ENCODE measurements around the gene CDKAL1. TPM values are rescaled to one million over a fixed set of nuclear protein-coding genes. Genes with fewer than 3 reads are reported as not detected.

The CDKAL1 gene
- total and polyA plus RNA-seq, 2 donors (not counting 3 experiments of a cell fraction or from before 2014, with no cell fraction given) = 6.1 to 20.5 TPM

GRCh38 chr6:20680697-20681165 is 146.5 kb downstream of the CDKAL1 start:
- ChIA-PET CTCF (interaction anchor here (1.0 to 1.5 kb wide), 4 partner anchors 9 to 908 kb away, joined by 3 to 4 read pairs (median 3); no protein-coding TSS in a partner anchor), POLR2A (no interaction called here)
- H3K36me3 ChIP-seq (ENCODE audit: control insufficient read depth in 2 of 2, extremely low read depth in 1 of 2, insufficient read depth in 2 of 2, low read length in 2 of 2) = no peaks in the 10 kb centered on the region
- H3K27me3 ChIP-seq (ENCODE audit: control insufficient read depth in 2 of 2, insufficient read depth in 2 of 2, low read length in 2 of 2) = no peaks in the 10 kb centered on the region
- H3K27ac ChIP-seq (ENCODE audit: insufficient read depth, low read depth, low read length) = no peak overlapping the region
- no TSS peak for BruUV-seq (replicated peaks)
- H4K20me1 ChIP-seq (replicated peaks; ENCODE audit: control insufficient read depth, extremely low read depth, insufficient read depth, low read length) = no peaks in the 10 kb centered on the region
- TF ChIP-seq JUN (IDR thresholded peaks at IDR 0.05; ENCODE audit: borderline replicate concordance, insufficient read depth, insufficient read length, low read depth) (no peak), MAX (IDR thresholded peaks at IDR 0.05; ENCODE audit: insufficient read depth, insufficient read length) (no peak)
- peaks cover 10% of the 10 kb centered on the region for H3K4me1 ChIP-seq (ENCODE audit: control insufficient read depth, extremely low read depth, insufficient read depth, low read length)
- peak overlapping the region; percentile 64 for H3K4me2 ChIP-seq (ENCODE audit: insufficient read depth, low read length)
- no peaks in the 10 kb centered on the region for H3K9me1 ChIP-seq (replicated peaks; ENCODE audit: control insufficient read depth, extremely low read depth, insufficient read depth, low read length)
- H3K79me2 ChIP-seq (ENCODE audit: control insufficient read depth, insufficient read depth, low read length) = peaks cover 5% of the 10 kb centered on the region
- FAIRE-seq (no peak), DNase-seq (ENCODE audit: low read depth, low spot score) (peak; percentile 56)
- peak overlapping the region; percentile 6 for H3K9ac ChIP-seq (replicated peaks; ENCODE audit: extremely low read depth, insufficient read depth, low read length)
- no peak overlapping the region for H2AFZ ChIP-seq (ENCODE audit: low read depth, low read length)
- H3K9me3 ChIP-seq (replicated peaks; ENCODE audit: control insufficient read depth, insufficient read depth, low read length) = no peaks in the 10 kb centered on the region
- intact Hi-C loops (cut with micrococcal nuclease) = no loop called here
- H3K4me3 ChIP-seq (replicated peaks in 1 of 3; ENCODE audit: insufficient read depth in 1 of 3, low read depth in 1 of 3, low read length in 3 of 3) = no peak overlapping the region
- dilution Hi-C loops (cut with MboI; ENCODE audit: extremely low pct_ligation_motif_present, low sequenced_read_pairs) = no loop called here

GRCh38 chr6:20681243-20681684 is 147.0 kb downstream of the CDKAL1 start:
- Histone ChIP-seq H3K4me3 (replicated peaks in 1 of 3; ENCODE audit: insufficient read depth in 1 of 3, low read depth in 1 of 3, low read length in 3 of 3) (no peak overlapping the region), H3K36me3 (ENCODE audit: control insufficient read depth in 2 of 2, extremely low read depth in 1 of 2, insufficient read depth in 2 of 2, low read length in 2 of 2) (no peaks in the 10 kb centered on the region), H3K79me2 (ENCODE audit: control insufficient read depth, insufficient read depth, low read length) (peaks cover 5% of the 10 kb centered on the region), H4K20me1 (replicated peaks; ENCODE audit: control insufficient read depth, extremely low read depth, insufficient read depth, low read length) (no peaks in the 10 kb centered on the region), H3K9me3 (replicated peaks; ENCODE audit: control insufficient read depth, insufficient read depth, low read length) (no peaks in the 10 kb centered on the region), H3K4me2 (ENCODE audit: insufficient read depth, low read length) (peak overlapping the region; percentile 64), H3K9ac (replicated peaks; ENCODE audit: extremely low read depth, insufficient read depth, low read length) (no peak overlapping the region), H3K27ac (ENCODE audit: insufficient read depth, low read depth, low read length) (no peak overlapping the region), H3K27me3 (ENCODE audit: control insufficient read depth in 2 of 2, insufficient read depth in 2 of 2, low read length in 2 of 2) (no peaks in the 10 kb centered on the region), H3K9me1 (replicated peaks; ENCODE audit: control insufficient read depth, extremely low read depth, insufficient read depth, low read length) (no peaks in the 10 kb centered on the region), H3K4me1 (ENCODE audit: control insufficient read depth, extremely low read depth, insufficient read depth, low read length) (peaks cover 10% of the 10 kb centered on the region), H2AFZ (ENCODE audit: low read depth, low read length) (no peak overlapping the region)
- no TSS peak for BruUV-seq (replicated peaks)
- CTCF ChIA-PET = interaction anchor here (1.0 to 1.5 kb wide), 4 partner anchors 8 to 907 kb away, joined by 3 to 4 read pairs (median 3); no protein-coding TSS in a partner anchor
- intact Hi-C loops (cut with micrococcal nuclease) = no loop called here
- TF ChIP-seq JUN (IDR thresholded peaks at IDR 0.05; ENCODE audit: borderline replicate concordance, insufficient read depth, insufficient read length, low read depth) = no peak
- no peak for TF ChIP-seq GATA2 (IDR thresholded peaks at IDR 0.05; ENCODE audit: insufficient read depth, insufficient read length, low read depth, low read length)
- no peak for TF ChIP-seq EZH2 (IDR thresholded peaks at IDR 0.05; ENCODE audit: borderline replicate concordance, low read depth, low read length, severe bottlenecking)
- TF ChIP-seq FOS (IDR thresholded peaks at IDR 0.05; ENCODE audit: borderline replicate concordance, insufficient read depth, low read length) = no peak
- TF ChIP-seq MAX (IDR thresholded peaks at IDR 0.05; ENCODE audit: insufficient read depth, insufficient read length) = no peak
- TF ChIP-seq POLR2AphosphoS5 (IDR thresholded peaks at IDR 0.05; ENCODE audit: insufficient read depth, low read depth, low read length) = no peak
- no peak for TF ChIP-seq MYC (IDR thresholded peaks at IDR 0.05; ENCODE audit: low read depth, low read length)
- TF ChIP-seq POLR2A (IDR thresholded peaks at IDR 0.05; ENCODE audit: low read depth, low read length) = no peak
- no peak for TF ChIP-seq CTCF (IDR thresholded peaks at IDR 0.05; ENCODE audit: extremely low read depth in 1 of 2, insufficient read depth in 1 of 2, low read depth in 1 of 2, low read length in 2 of 2)
- dilution Hi-C loops (cut with MboI; ENCODE audit: extremely low pct_ligation_motif_present, low sequenced_read_pairs) = no loop called here
- no peak for FAIRE-seq
- no peak for DNase-seq (ENCODE audit: low read depth, low spot score)
- POLR2A ChIA-PET = no interaction called here
